Cerebellar cortex (tissue), 1 donor: ENCODE results near the gene SCGB1C2.
"Not testable (repeated sequence)": the region's sequence is repeated elsewhere in the genome, so short reads cannot be mapped to it uniquely, and the experiment has no call there.

Experiments used
- DNase-seq: peaks from one replicate; pipeline ENCODE4 v3.0.0-alpha.2; 2015; ENCODE audit warnings: low spot score

SCGB1C2 gene

DNA sequence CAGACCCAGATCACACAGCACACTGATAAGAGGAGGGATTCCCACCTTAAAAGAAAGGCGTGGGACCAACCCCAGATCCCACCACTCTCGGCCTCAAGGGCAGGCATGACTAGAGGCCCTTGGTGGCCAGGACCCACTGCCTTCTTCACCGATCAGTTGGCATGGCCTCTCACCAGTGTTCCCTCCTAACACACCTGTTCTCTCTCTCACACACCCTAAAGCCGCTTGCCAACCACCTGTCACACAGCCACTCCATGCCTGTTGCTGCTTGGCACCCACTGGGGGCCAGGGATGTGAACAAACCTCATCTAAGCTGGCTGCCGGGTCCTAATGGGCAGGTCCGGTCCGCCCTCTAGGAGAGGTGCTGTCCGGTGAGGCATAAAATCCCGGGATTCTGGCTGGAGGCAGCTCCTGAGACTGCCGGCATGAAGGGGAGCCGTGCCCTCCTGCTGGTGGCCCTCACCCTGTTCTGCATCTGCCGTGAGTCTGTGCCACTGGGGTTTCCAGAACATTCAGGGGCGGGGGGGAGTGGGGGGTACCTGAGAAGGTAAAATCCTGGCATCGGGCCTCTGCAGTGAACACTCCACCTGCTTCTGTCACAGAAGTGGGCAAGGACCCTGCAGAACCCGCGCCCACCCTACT, at the start of gene SCGB1C2:
SCGB1C2 (plus strand) TSS at position 404 of the 642 bp plus-strand sequence; CDS start at position 426, 22 bp downstream.
- DNase-seq, result not testable (repeated sequence)

DNA sequence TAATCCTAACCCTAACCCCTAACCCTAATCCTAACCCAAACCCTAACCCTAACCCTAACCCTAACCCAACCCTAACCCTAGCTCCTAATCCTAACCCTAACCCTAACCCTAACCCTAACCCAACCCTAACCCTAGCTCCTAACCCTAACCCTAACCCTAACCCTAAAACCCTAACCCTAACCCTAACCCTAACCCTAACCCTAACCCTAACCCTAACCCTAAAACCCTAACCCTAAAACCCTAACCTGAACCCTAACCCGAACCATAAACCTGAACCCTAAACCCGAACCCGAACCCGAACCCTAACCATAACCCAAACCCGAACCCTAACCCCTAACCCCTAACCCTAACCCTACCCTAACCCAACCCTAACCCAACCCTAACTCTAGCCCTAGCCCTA, 24.3 kb upstream of the SCGB1C2 start:
- DNase-seq, result not testable (repeated sequence)

- DNase-seq, result not testable (repeated sequence)
Observed at GRCh38 chr17:118339-118917, 18.9 kb upstream of the SCGB1C2 start.

GRCh38 chr17:133932-134331, 3.4 kb upstream of the SCGB1C2 start:
- DNase-seq, result not testable (repeated sequence)

- not testable (repeated sequence) for DNase-seq
Observed at GRCh38 chr17:134332-134785, 3.0 kb upstream of the SCGB1C2 start.

DNA sequence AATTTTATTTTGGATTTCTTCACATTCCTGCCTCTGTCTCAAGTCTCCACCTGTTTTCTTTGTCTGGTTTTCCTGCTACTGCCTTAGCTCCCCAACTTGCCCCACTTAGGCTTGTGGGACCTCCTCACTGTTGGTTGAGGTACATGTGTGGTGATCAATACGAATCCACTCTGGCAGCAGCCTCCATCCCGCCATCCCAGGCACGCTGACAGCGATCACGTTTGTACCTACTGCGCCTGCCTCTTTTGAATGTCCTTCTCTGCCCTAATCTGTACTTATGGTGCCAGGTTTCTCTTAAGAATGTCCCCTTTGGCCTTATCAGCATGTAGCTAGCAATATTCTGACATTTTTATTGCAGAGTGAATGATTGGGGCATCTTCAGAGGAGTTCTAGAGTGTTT, 2.3 kb upstream of the SCGB1C2 start:
- DNase-seq, result not testable (repeated sequence)

DNA sequence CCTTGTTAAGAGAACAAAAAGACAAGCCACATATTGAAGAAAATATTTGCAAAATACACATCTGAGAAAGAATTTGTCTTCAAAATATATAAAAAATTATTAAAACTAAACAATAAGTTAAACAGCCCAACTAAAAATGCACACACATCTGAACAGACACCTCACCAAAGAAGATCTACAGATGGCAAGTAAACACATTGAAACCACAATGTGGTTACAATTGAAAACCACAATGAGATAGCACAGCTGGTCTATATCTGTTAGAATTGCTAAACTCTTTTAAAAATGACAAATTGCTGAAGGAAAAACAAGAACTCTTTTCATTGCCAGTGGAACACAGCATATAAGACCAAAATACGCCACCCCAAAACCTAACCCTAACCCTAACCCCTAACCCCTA, 1.5 kb upstream of the SCGB1C2 start:
- DNase-seq, result not testable (repeated sequence)

- DNase-seq, result not testable (repeated sequence)
Observed at GRCh38 chr17:136531-136930, 838 bp upstream of the SCGB1C2 start.

DNA sequence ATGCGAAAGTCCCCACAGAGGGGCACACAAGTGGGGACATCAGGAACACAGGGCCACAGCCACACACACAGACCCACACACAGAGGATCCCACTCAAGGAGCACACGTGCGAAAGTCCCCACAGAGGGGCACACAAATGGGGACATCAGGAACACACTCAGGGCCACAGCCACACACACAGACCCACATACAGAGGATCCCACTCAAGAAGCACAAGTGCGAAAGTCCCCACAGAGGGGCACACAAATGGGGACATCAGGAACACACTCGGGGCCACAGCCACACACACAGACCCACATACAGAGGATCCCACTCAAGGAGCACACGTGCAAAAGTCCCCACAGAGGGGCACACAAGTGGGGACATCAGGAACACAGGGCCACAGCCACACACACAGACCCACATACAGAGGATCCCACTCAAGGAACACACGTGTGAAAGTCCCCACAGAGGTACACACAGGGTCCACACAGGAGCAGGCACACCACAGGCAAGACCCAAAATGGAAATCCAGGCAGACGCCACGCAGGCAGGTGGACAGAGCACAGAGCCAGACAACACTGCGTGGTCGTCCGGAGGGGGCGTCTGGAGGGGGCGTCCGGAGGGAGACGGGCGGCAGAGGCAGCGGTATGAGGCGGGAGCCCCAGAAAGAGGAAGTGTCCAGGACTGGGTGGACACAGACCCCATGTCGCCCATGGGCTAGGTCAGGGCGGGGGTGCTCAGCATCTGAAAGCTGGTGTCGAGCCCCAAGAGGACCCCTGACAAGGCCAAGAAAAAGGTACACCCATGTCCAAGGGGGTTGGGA, 2.2 kb downstream of the SCGB1C2 start:
- not testable (repeated sequence) for DNase-seq

- peak; percentile 45 for DNase-seq
Observed at GRCh38 chr17:142102-142661, 4.8 kb downstream of the SCGB1C2 start.

- DNase-seq, result no peak
Observed at GRCh38 chr17:142876-143784, 5.8 kb downstream of the SCGB1C2 start.

- DNase-seq, result peak; percentile 69
Observed at GRCh38 chr17:143785-144281, 6.5 kb downstream of the SCGB1C2 start.

- DNase-seq, result no peak
Observed at GRCh38 chr17:144936-145670, 7.7 kb downstream of the SCGB1C2 start.

DNA sequence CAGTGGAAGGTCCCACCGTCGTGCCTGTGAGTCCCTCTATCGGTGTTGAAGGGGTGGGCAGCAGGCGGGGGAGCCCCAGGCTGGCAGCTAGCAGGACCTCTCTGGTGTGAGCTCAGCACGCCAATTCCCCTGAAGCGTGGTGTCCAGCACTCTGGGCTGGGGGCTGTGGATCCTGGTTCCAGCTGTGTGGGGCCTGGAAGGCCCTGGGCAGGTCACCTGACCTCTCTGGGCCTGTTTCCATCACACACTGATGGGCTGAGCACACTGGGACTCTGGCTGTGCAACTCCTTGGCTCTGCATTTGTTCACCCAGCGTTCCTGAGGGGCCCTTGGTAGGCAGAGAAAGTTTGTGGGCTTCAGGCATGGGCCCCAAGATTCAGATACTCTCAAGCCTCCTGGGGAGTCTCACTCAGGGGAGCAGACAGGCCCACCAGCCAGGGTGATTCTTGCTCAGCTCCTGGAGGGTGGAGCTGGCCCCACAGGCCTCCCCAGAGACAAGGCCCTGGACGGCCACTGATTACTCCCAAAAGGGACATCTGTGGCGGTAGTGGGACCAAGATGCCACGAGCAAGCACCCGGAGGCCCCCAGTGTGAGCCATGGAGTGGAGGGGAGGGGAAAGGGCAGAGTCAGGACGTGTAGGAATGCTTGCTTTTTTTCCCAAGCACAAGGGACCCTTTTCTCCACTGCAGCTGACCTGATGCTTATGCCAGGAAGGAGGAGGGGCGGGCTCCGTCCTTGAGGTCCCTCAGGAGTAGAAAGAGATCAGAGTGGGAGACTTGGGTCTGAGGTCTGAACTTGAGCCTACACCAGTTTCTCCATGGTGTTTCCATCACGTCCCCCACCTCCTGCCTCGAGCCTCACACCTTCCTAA, 8.5 kb downstream of the SCGB1C2 start:
- DNase-seq, result no peak

GRCh38 chr17:146546-146945, 9.2 kb downstream of the SCGB1C2 start:
- DNase-seq, result no peak

- no peak for DNase-seq
Observed at GRCh38 chr17:146983-147761, 9.8 kb downstream of the SCGB1C2 start.

GRCh38 chr17:147796-148740, 10.7 kb downstream of the SCGB1C2 start:
- DNase-seq, result no peak

DNA sequence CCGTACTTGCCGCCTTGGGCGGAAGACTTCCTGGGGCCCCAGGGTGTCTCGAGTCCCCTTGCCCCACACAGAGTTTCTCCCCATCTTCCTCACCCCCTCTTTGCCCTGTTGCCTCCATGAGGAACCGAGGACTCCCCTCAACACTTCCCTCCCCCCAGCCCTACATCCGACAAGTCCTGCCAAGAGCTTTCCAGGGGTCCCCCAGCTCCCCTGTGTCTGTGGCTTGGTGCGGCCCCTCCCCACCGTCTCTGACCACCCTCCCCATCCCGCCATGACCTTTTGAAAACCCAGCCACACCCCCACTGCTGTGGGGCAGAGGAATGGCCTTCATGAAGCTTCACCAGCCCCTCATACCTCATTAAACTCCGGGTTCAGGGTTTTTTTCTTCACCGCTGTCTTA, 11.4 kb downstream of the SCGB1C2 start:
- DNase-seq, result no peak
